Measurements from ENCODE around the gene CGN. TPM values are rescaled to one million over a fixed set of nuclear protein-coding genes. Genes with fewer than 3 reads are reported as not detected.
A peak's percentile ranks its signal among the peaks of the same experiment; 100 is the strongest.

CGN gene
- total and polyA plus RNA-seq, 2 donors (not counting 1 experiment from before 2014, with no cell fraction given), result 0.22 to 0.81 TPM

- H3K79me2 ChIP-seq (ENCODE audit: control insufficient read depth, insufficient read depth, low read length), result no peaks in the 10 kb centered on the region
- DNase-seq (no peak), ATAC-seq (ENCODE audit: low read depth) (no peak)
- peak overlapping the region; percentile 66 to 85 (median 77) for H3K4me3 ChIP-seq (ENCODE audit: control extremely low read depth in 1 of 5, extremely low read depth in 1 of 5, insufficient read depth in 1 of 5, low read depth in 2 of 5, low read length in 4 of 5)
- no peak for TF ChIP-seq EZH2 (IDR thresholded peaks at IDR 0.05; ENCODE audit: borderline replicate concordance, insufficient read depth, low read depth, low read length, poor library complexity, severe bottlenecking)
- TF ChIP-seq CTCF (IDR thresholded peaks at IDR 0.05), result no peak
- POLR2A ChIA-PET, result interaction anchor here (0.7 kb wide), 1 partner anchor 30 kb away, joined by 3 read pairs; no protein-coding TSS in a partner anchor
- intact Hi-C loops (cut with micrococcal nuclease), result no loop called here
- no peaks in the 10 kb centered on the region for H3K9me3 ChIP-seq (ENCODE audit: control extremely low read depth in 1 of 3, control insufficient read depth in 2 of 3, insufficient read depth in 1 of 3, low read length in 2 of 3)
- peaks cover 15% of the 10 kb centered on the region for H3K4me1 Mint-ChIP-seq
- H3K9me3 Mint-ChIP-seq (ENCODE audit: insufficient read depth), result no peaks in the 10 kb centered on the region
- WGBS (ENCODE audit: insufficient coverage), result 5% methylated on average over 6 of the region's 10 CpGs
- H3K4me2 ChIP-seq (replicated peaks; ENCODE audit: low read depth, low read length, poor library complexity, severe bottlenecking), result peak overlapping the region; percentile 100
- H3K27ac Mint-ChIP-seq, result peak overlapping the region; percentile 78
- H2AFZ ChIP-seq (ENCODE audit: insufficient read depth, low read depth, low read length, poor library complexity, severe bottlenecking), result peak overlapping the region; percentile 95
- H3K27me3 ChIP-seq (replicated peaks in 1 of 4; ENCODE audit: control extremely low read depth in 1 of 4, control insufficient read depth in 3 of 4, insufficient read depth in 4 of 4, low read length in 3 of 4), result peaks cover 0 to 12% (median 2%) of the 10 kb centered on the region in 4 experiments
- no peaks in the 10 kb centered on the region for H3K27me3 Mint-ChIP-seq
- H3K9ac ChIP-seq (ENCODE audit: low read length), result peak overlapping the region; percentile 84
- H3K36me3 ChIP-seq (replicated peaks in 1 of 2; ENCODE audit: control extremely low read depth in 1 of 2, control insufficient read depth in 1 of 2, extremely low read depth in 1 of 2, insufficient read depth in 2 of 2, low read length in 1 of 2), result no peaks in the 10 kb centered on the region
- CTCF ChIA-PET, result interaction anchor here (1.0 to 2.1 kb wide), 5 partner anchors 10 to 326 kb away, joined by 3 to 8 read pairs (median 3); no protein-coding TSS in a partner anchor
- peaks cover 16 to 23% of the 10 kb centered on the region in 2 donors for H3K4me1 ChIP-seq (ENCODE audit: control insufficient read depth in 2 of 2, insufficient read depth in 2 of 2, low read length in 2 of 2)
- H3K27ac ChIP-seq (ENCODE audit: low read length in 2 of 2), result no peak overlapping the region
- H3K4me3 Mint-ChIP-seq, result peak overlapping the region; percentile 96
- H4K20me1 ChIP-seq (ENCODE audit: control insufficient read depth, insufficient read depth, low read length, poor library complexity, severe bottlenecking), result no peaks in the 10 kb centered on the region
Observed at GRCh38 chr1:151510614-151510956, 602 bp upstream of the CGN start.

- Mint-ChIP-seq H3K4me3 (peak overlapping the region; percentile 96), H3K27ac (no peak overlapping the region), H3K27me3 (no peaks in the 10 kb centered on the region), H3K9me3 (ENCODE audit: insufficient read depth) (no peaks in the 10 kb centered on the region), H3K4me1 (peaks cover 15% of the 10 kb centered on the region)
- H2AFZ ChIP-seq (ENCODE audit: insufficient read depth, low read depth, low read length, poor library complexity, severe bottlenecking), result peak overlapping the region; percentile 95
- peak overlapping the region; percentile 54 to 85 (median 67) for H3K4me3 ChIP-seq (ENCODE audit: control extremely low read depth in 1 of 5, extremely low read depth in 1 of 5, insufficient read depth in 1 of 5, low read depth in 2 of 5, low read length in 4 of 5)
- peaks cover 16 to 23% of the 10 kb centered on the region in 2 donors for H3K4me1 ChIP-seq (ENCODE audit: control insufficient read depth in 2 of 2, insufficient read depth in 2 of 2, low read length in 2 of 2)
- ATAC-seq (ENCODE audit: low read depth) (peak; percentile 1), DNase-seq (no peak)
- H3K27ac ChIP-seq (ENCODE audit: low read length in 2 of 2), result no peak overlapping the region
- 0% methylated on average over 18 of the region's 23 CpGs for WGBS (ENCODE audit: insufficient coverage)
- H3K9me3 ChIP-seq (ENCODE audit: control extremely low read depth in 1 of 3, control insufficient read depth in 2 of 3, insufficient read depth in 1 of 3, low read length in 2 of 3), result no peaks in the 10 kb centered on the region
- intact Hi-C loops (cut with micrococcal nuclease), result loop anchor here (1.0 kb wide), 4 partner anchors 29 to 279 kb away; partner anchors contain the start of genes POGZ, TDRKH and TUFT1
- H3K27me3 ChIP-seq (replicated peaks in 1 of 4; ENCODE audit: control extremely low read depth in 1 of 4, control insufficient read depth in 3 of 4, insufficient read depth in 4 of 4, low read length in 3 of 4), result peaks cover 0 to 12% (median 2%) of the 10 kb centered on the region in 4 experiments
- H3K79me2 ChIP-seq (ENCODE audit: control insufficient read depth, insufficient read depth, low read length), result no peaks in the 10 kb centered on the region
- ChIA-PET CTCF (interaction anchor here (1.0 to 2.1 kb wide), 4 partner anchors 9 to 325 kb away, joined by 3 to 8 read pairs (median 4); no protein-coding TSS in a partner anchor), POLR2A (interaction anchor here (0.6 to 0.9 kb wide), 4 partner anchors 28 to 1360 kb away, joined by 5 to 11 read pairs (median 6); partner anchors contain the start of gene TUFT1)
- no peaks in the 10 kb centered on the region for H4K20me1 ChIP-seq (ENCODE audit: control insufficient read depth, insufficient read depth, low read length, poor library complexity, severe bottlenecking)
- H3K9ac ChIP-seq (ENCODE audit: low read length), result peak overlapping the region; percentile 84
- H3K4me2 ChIP-seq (replicated peaks; ENCODE audit: low read depth, low read length, poor library complexity, severe bottlenecking), result peak overlapping the region; percentile 100
- no peaks in the 10 kb centered on the region for H3K36me3 ChIP-seq (replicated peaks in 1 of 2; ENCODE audit: control extremely low read depth in 1 of 2, control insufficient read depth in 1 of 2, extremely low read depth in 1 of 2, insufficient read depth in 2 of 2, low read length in 1 of 2)
- no peak for TF ChIP-seq CTCF (IDR thresholded peaks at IDR 0.05)
- no peak for TF ChIP-seq EZH2 (IDR thresholded peaks at IDR 0.05; ENCODE audit: borderline replicate concordance, insufficient read depth, low read depth, low read length, poor library complexity, severe bottlenecking)
Observed at GRCh38 chr1:151511636-151512215, 539 bp downstream of the CGN start.
